GM21360 (cell line): Measurements from ENCODE around the gene L3MBTL4.
A peak's percentile ranks its signal among the peaks of the same experiment; 100 is the strongest.

Experiments used
- ATAC-seq: cut with Tn5 transposase; IDR thresholded peaks from one replicate; pipeline ENCODE4 v1.9.1; 2021; ENCODE audit warnings: mild to moderate bottlenecking, moderate library complexity; ENCODE audit not compliant: unreplicated experiment

L3MBTL4 gene

GRCh38 chr18:6367208-6367607, 47.5 kb downstream of the L3MBTL4 start:
- ATAC-seq = no peak

GRCh38 chr18:6366776-6367175, 47.9 kb downstream of the L3MBTL4 start:
- ATAC-seq = no peak

GRCh38 chr18:6365385-6365784, 49.3 kb downstream of the L3MBTL4 start:
- ATAC-seq = no peak

- ATAC-seq = peak; percentile 62
Measured at GRCh38 chr18:6363216-6363615, 51.5 kb downstream of the L3MBTL4 start.

- ATAC-seq = no peak
Measured at GRCh38 chr18:6362559-6363129, 52.1 kb downstream of the L3MBTL4 start.

GRCh38 chr18:6357668-6358067, 57.0 kb downstream of the L3MBTL4 start:
- no peak for ATAC-seq

GRCh38 chr18:6355789-6356589, 58.7 kb downstream of the L3MBTL4 start:
- peak; percentile 71 for ATAC-seq

- no peak for ATAC-seq
Measured at GRCh38 chr18:6352275-6352674, 62.4 kb downstream of the L3MBTL4 start.

- no peak for ATAC-seq
Measured at GRCh38 chr18:6342990-6343389, 71.7 kb downstream of the L3MBTL4 start.

- ATAC-seq = no peak
Measured at GRCh38 chr18:6341709-6342108, 73.0 kb downstream of the L3MBTL4 start.

- ATAC-seq = no peak
Measured at GRCh38 chr18:6341303-6341702, 73.4 kb downstream of the L3MBTL4 start.

GRCh38 chr18:6340121-6340520, 74.6 kb downstream of the L3MBTL4 start:
- ATAC-seq = no peak

GRCh38 chr18:6336239-6336638, 78.5 kb downstream of the L3MBTL4 start:
- ATAC-seq = no peak

- no peak for ATAC-seq
Measured at GRCh38 chr18:6333981-6334380, 80.7 kb downstream of the L3MBTL4 start.

GRCh38 chr18:6331872-6332271, 82.8 kb downstream of the L3MBTL4 start:
- ATAC-seq = no peak

- ATAC-seq = no peak
Measured at GRCh38 chr18:6330786-6331185, 83.9 kb downstream of the L3MBTL4 start.

GRCh38 chr18:6328621-6329010, 86.1 kb downstream of the L3MBTL4 start:
- ATAC-seq = no peak

GRCh38 chr18:6327895-6328620, 86.7 kb downstream of the L3MBTL4 start:
- ATAC-seq = no peak

- no peak for ATAC-seq
Measured at GRCh38 chr18:6327485-6327884, 87.2 kb downstream of the L3MBTL4 start.

- no peak for ATAC-seq
Measured at GRCh38 chr18:6326566-6326965, 88.1 kb downstream of the L3MBTL4 start.

GRCh38 chr18:6323319-6323889, 91.3 kb downstream of the L3MBTL4 start:
- no peak for ATAC-seq
